WTC11 (cell line): ENCODE results near the gene IRF2BP1. TPM values are rescaled to one million over a fixed set of nuclear protein-coding genes. Genes with fewer than 3 reads are reported as not detected.

Source experiments
- ARID4B ChIP-seq: sonication (generic); formaldehyde crosslinking; IDR thresholded peaks from 2 replicates; pipeline ENCODE4 v1.8.0; 2023; ENCODE audit warnings: missing genetic modification reagents, mild to moderate bottlenecking, borderline replicate concordance
- ATF3 ChIP-seq: sonication (generic); formaldehyde crosslinking; conservative IDR thresholded peaks from 2 replicates; pipeline ENCODE4 v1.8.1; 2022; ENCODE audit warnings: mild to moderate bottlenecking, missing genetic modification reagents
- ATF6 ChIP-seq: sonication (generic); formaldehyde crosslinking; IDR thresholded peaks from 2 replicates; pipeline ENCODE4 v1.8.1; 2023; ENCODE audit warnings: mild to moderate bottlenecking, missing genetic modification reagents
- ELF4 ChIP-seq: sonication (generic); formaldehyde crosslinking; IDR thresholded peaks from 2 replicates; pipeline ENCODE4 v1.8.1; 2022; ENCODE audit warnings: low read depth, mild to moderate bottlenecking, moderate library complexity, missing genetic modification reagents
- GABPB1 ChIP-seq: sonication (generic); formaldehyde crosslinking; IDR thresholded peaks from 2 replicates; pipeline ENCODE4 v1.8.1; 2023; ENCODE audit warnings: mild to moderate bottlenecking, missing genetic modification reagents
- GTF2I ChIP-seq: fragments of 250-450 bp; sonication (Bioruptor Pico); conservative IDR thresholded peaks from 2 replicates; pipeline ENCODE4 v1.4.0; 2021; ENCODE audit warnings: mild to moderate bottlenecking
- JUN ChIP-seq: sonication (generic); formaldehyde crosslinking; IDR thresholded peaks from 2 replicates; pipeline ENCODE4 v1.8.0; 2023; ENCODE audit warnings: mild to moderate bottlenecking, missing genetic modification reagents
- MAX ChIP-seq: sonication (generic); formaldehyde crosslinking; IDR thresholded peaks from 2 replicates; pipeline ENCODE4 v1.8.0; 2022; ENCODE audit warnings: mild to moderate bottlenecking, missing genetic modification reagents
- MLX ChIP-seq: sonication (generic); formaldehyde crosslinking; IDR thresholded peaks from 2 replicates; pipeline ENCODE4 v1.8.1; 2023; ENCODE audit warnings: mild to moderate bottlenecking, missing genetic modification reagents, moderate library complexity
- MXD4 ChIP-seq: fragments of 250-450 bp; sonication (Bioruptor Pico); IDR thresholded peaks from 2 replicates; pipeline ENCODE4 v1.8.0; 2021; ENCODE audit warnings: mild to moderate bottlenecking, moderate library complexity, borderline replicate concordance
- NR2C2 ChIP-seq: sonication (generic); formaldehyde crosslinking; IDR thresholded peaks from 2 replicates; pipeline ENCODE4 v1.8.0; 2022; ENCODE audit warnings: mild to moderate bottlenecking, missing genetic modification reagents
- OVOL2 ChIP-seq: fragments of 250-450 bp; sonication (Bioruptor Pico); IDR thresholded peaks from 2 replicates; pipeline ENCODE4 v1.9.0; 2021; ENCODE audit warnings: mild to moderate bottlenecking, borderline replicate concordance
- PREB ChIP-seq: sonication (generic); formaldehyde crosslinking; IDR thresholded peaks from 2 replicates; pipeline ENCODE4 v1.8.1; 2022; ENCODE audit warnings: mild to moderate bottlenecking, missing genetic modification reagents, moderate library complexity, borderline replicate concordance
- PRRX2 ChIP-seq: fragments of 250-450 bp; sonication (Bioruptor Pico); IDR thresholded peaks from 2 replicates; pipeline ENCODE4 v1.8.0; 2021; ENCODE audit warnings: mild to moderate bottlenecking
- SMAD4 ChIP-seq: sonication (generic); formaldehyde crosslinking; IDR thresholded peaks from 2 replicates; pipeline ENCODE4 v1.8.0; 2022; ENCODE audit warnings: mild to moderate bottlenecking, missing genetic modification reagents
- SOX15 ChIP-seq: fragments of 250-450 bp; sonication (Bioruptor Pico); IDR thresholded peaks from 2 replicates; pipeline ENCODE4 v1.9.0; 2021; ENCODE audit warnings: mild to moderate bottlenecking
- TEAD1 ChIP-seq: sonication (generic); formaldehyde crosslinking; IDR thresholded peaks from 2 replicates; pipeline ENCODE4 v1.8.0; 2022; ENCODE audit warnings: mild to moderate bottlenecking, missing genetic modification reagents
- USF1 ChIP-seq: sonication (generic); formaldehyde crosslinking; IDR thresholded peaks from 2 replicates; pipeline ENCODE4 v1.8.0; 2022; ENCODE audit warnings: mild to moderate bottlenecking, missing genetic modification reagents
- ZNF232 ChIP-seq: sonication (generic); formaldehyde crosslinking; IDR thresholded peaks from 2 replicates; pipeline ENCODE4 v1.8.0; 2022; ENCODE audit warnings: mild to moderate bottlenecking, missing genetic modification reagents
- ZNF263 ChIP-seq: sonication (generic); formaldehyde crosslinking; IDR thresholded peaks from 2 replicates; pipeline ENCODE4 v1.8.1; 2022; ENCODE audit warnings: low read depth, mild to moderate bottlenecking, moderate library complexity, missing genetic modification reagents
- ZNF396 ChIP-seq: fragments of 250-450 bp; sonication (Bioruptor Pico); IDR thresholded peaks from 2 replicates; pipeline ENCODE4 v1.8.0; 2021; ENCODE audit warnings: mild to moderate bottlenecking, moderate library complexity, borderline replicate concordance
- ZNF512 ChIP-seq: sonication (generic); formaldehyde crosslinking; IDR thresholded peaks from 2 replicates; pipeline ENCODE4 v1.8.1; 2022; ENCODE audit warnings: missing genetic modification reagents, borderline replicate concordance
- ZNF532 ChIP-seq: fragments of 250-450 bp; sonication (Bioruptor Pico); IDR thresholded peaks from 2 replicates; pipeline ENCODE4 v1.9.0; 2021; ENCODE audit warnings: mild to moderate bottlenecking, borderline replicate concordance
- ZNF671 ChIP-seq: fragments of 250-450 bp; sonication (Bioruptor Pico); IDR thresholded peaks from 2 replicates; pipeline ENCODE4 v1.8.0; 2021; ENCODE audit warnings: mild to moderate bottlenecking
- total RNA-seq: library from RNA; stranded (reverse); gene quantifications from 3 replicates; pipeline ENCODE4 v1.2.3, GENCODE V29; 2021

The IRF2BP1 gene
- total RNA-seq, 1 experiment from 2014 or later = 30.3 TPM

GRCh38 chr19:45927565-45928261 lies 41.8 kb upstream of the IRF2BP1 start (continued):
- TF ChIP-seq PREB (CRISPR knock-in tag) (no peak), SOX15 (no peak), ELF4 (CRISPR knock-in tag) (no peak), ZNF232 (CRISPR knock-in tag) (peak; percentile 77; the same call in 1 of the 2 replicates), TEAD1 (CRISPR knock-in tag) (no peak; the same call in 1 of the 2 replicates), OVOL2 (CRISPR knock-in tag) (no peak), ZNF396 (CRISPR knock-in tag) (no peak), MXD4 (CRISPR knock-in tag) (no peak), SMAD4 (CRISPR knock-in tag) (no peak), ZNF532 (CRISPR knock-in tag) (no peak), PRRX2 (CRISPR knock-in tag) (no peak), ZNF512 (CRISPR knock-in tag) (no peak), ATF6 (CRISPR knock-in tag) (no peak), MAX (CRISPR knock-in tag) (peak; percentile 94), ZNF671 (CRISPR knock-in tag) (no peak), ZNF263 (CRISPR knock-in tag) (no peak), NR2C2 (CRISPR knock-in tag) (no peak), ATF3 (CRISPR knock-in tag) (no peak), ARID4B (no peak), GTF2I (CRISPR knock-in tag) (no peak), GABPB1 (CRISPR knock-in tag) (peak; percentile 58; the same call in 1 of the 2 replicates), MLX (CRISPR knock-in tag) (no peak), JUN (CRISPR knock-in tag) (no peak), USF1 (CRISPR knock-in tag) (peak; percentile 90)
